ELR (cell line): ENCODE measurements around the gene SLIT3.

ENCODE experiments used
- DNase-seq: peaks from one replicate; pipeline ENCODE4 v3.0.0-alpha.2; 2015; ENCODE audit warnings: low read depth

Gene SLIT3

GRCh38 chr5:168960497-168960896 lies 340.4 kb downstream of the SLIT3 start:
- no peak for DNase-seq

- no peak for DNase-seq
These were observed 347.6 kb downstream of the SLIT3 start for GRCh38 chr5:168953351-168953750.

GRCh38 chr5:168952196-168952595 lies 348.7 kb downstream of the SLIT3 start:
- DNase-seq = no peak

- no peak for DNase-seq
These were observed 349.2 kb downstream of the SLIT3 start for GRCh38 chr5:168951769-168952168.

- no peak for DNase-seq
These were observed 349.6 kb downstream of the SLIT3 start for GRCh38 chr5:168951356-168951755.

- DNase-seq = no peak
These were observed 350.5 kb downstream of the SLIT3 start for GRCh38 chr5:168950241-168950951.

GRCh38 chr5:168948746-168949145 lies 352.2 kb downstream of the SLIT3 start:
- DNase-seq = no peak

- peak; percentile 50 for DNase-seq
These were observed 353.6 kb downstream of the SLIT3 start for GRCh38 chr5:168947212-168947868.

GRCh38 chr5:168946363-168946762 lies 354.6 kb downstream of the SLIT3 start:
- no peak for DNase-seq

GRCh38 chr5:168944004-168944403 lies 356.9 kb downstream of the SLIT3 start:
- DNase-seq = no peak

- no peak for DNase-seq
These were observed 357.7 kb downstream of the SLIT3 start for GRCh38 chr5:168943091-168943884.

- DNase-seq = peak; percentile 14
These were observed 359.0 kb downstream of the SLIT3 start for GRCh38 chr5:168941901-168942300.

- DNase-seq = no peak
These were observed 360.2 kb downstream of the SLIT3 start for GRCh38 chr5:168940712-168941111.

GRCh38 chr5:168939887-168940544 lies 360.9 kb downstream of the SLIT3 start:
- no peak for DNase-seq

GRCh38 chr5:168939156-168939800 lies 361.7 kb downstream of the SLIT3 start:
- no peak for DNase-seq

GRCh38 chr5:168936511-168936910 lies 364.4 kb downstream of the SLIT3 start:
- no peak for DNase-seq

GRCh38 chr5:168935183-168935582 lies 365.8 kb downstream of the SLIT3 start:
- DNase-seq = no peak

- no peak for DNase-seq
These were observed 366.8 kb downstream of the SLIT3 start for GRCh38 chr5:168934169-168934568.

- no peak for DNase-seq
These were observed 368.3 kb downstream of the SLIT3 start for GRCh38 chr5:168932400-168933189.

- DNase-seq = peak; percentile 3
These were observed 369.1 kb downstream of the SLIT3 start for GRCh38 chr5:168931638-168932345.
